KMS-11 (cell line): Measurements from ENCODE around the gene ABHD8.

Source experiments
- H2AFZ ChIP-seq: fragments of 200-600 bp; sonication (generic); 2 replicates; pipeline ENCODE4 v1.6.1; 2016; ENCODE audit warnings: antibody characterized with exemption, mixed run types, low read depth
- H3K27ac ChIP-seq: fragments of 200-600 bp; sonication (generic); 2 replicates; pipeline ENCODE4 v1.6.1; 2016; ENCODE audit warnings: mild to moderate bottlenecking, mixed run types
- H3K27me3 ChIP-seq: fragments of 200-600 bp; sonication (generic); 2 replicates; pipeline ENCODE4 v1.6.1; 2017; ENCODE audit warnings: mild to moderate bottlenecking, low read depth, mixed run types, moderate library complexity; ENCODE audit not compliant: insufficient read depth
- H3K36me3 ChIP-seq: fragments of 200-600 bp; sonication (generic); 2 replicates; pipeline ENCODE4 v1.6.1; 2017; ENCODE audit warnings: mild to moderate bottlenecking, mixed run types; ENCODE audit not compliant: insufficient read depth
- H3K4me1 ChIP-seq: fragments of 200-600 bp; sonication (generic); 2 replicates; pipeline ENCODE4 v1.6.1; 2016; ENCODE audit warnings: mild to moderate bottlenecking, low read depth, mixed run types; ENCODE audit not compliant: poor library complexity, severe bottlenecking
- H3K4me2 ChIP-seq: fragments of 200-600 bp; sonication (generic); 2 replicates; pipeline ENCODE4 v1.7.0; 2016; ENCODE audit warnings: mild to moderate bottlenecking, mixed run types
- H3K4me3 ChIP-seq: fragments of 200-600 bp; sonication (generic); IDR thresholded peaks from 2 replicates; pipeline ENCODE4 v1.6.1; 2017; ENCODE audit warnings: low read depth, low read length, mixed read lengths; ENCODE audit not compliant: insufficient read depth
- H3K79me2 ChIP-seq: fragments of 200-600 bp; sonication (generic); 2 replicates; pipeline ENCODE4 v1.6.1; 2016; ENCODE audit warnings: low read depth, mixed run types; ENCODE audit not compliant: insufficient read depth
- H3K9ac ChIP-seq: fragments of 200-600 bp; sonication (generic); 2 replicates; pipeline ENCODE4 v1.6.1; 2016; ENCODE audit warnings: mild to moderate bottlenecking, mixed run types
- H4K20me1 ChIP-seq: fragments of 200-600 bp; sonication (generic); 2 replicates; pipeline ENCODE4 v1.6.1; 2016; ENCODE audit warnings: mild to moderate bottlenecking, mixed run types; ENCODE audit not compliant: insufficient read depth
- TF ChIP-seq, protein P1 (sequence below): fragments of 200-600 bp; sonication (generic); conservative IDR thresholded peaks from 2 replicates; pipeline ENCODE4 v1.6.1; 2017; ENCODE audit warnings: low read depth, mild to moderate bottlenecking, antibody characterized with exemption, low read length, moderate library complexity, mixed read lengths

Gene ABHD8

GRCh38 chr19:17242431-17243208, 60.6 kb downstream of the ABHD8 start:
- no peaks in the 10 kb centered on the region for H3K27me3 ChIP-seq
- no peak overlapping the region for H3K9ac ChIP-seq
- no peak overlapping the region for H3K4me3 ChIP-seq
- peaks cover 10% of the 10 kb centered on the region for H3K4me1 ChIP-seq
- no peaks in the 10 kb centered on the region for H3K79me2 ChIP-seq
- H4K20me1 ChIP-seq = no peaks in the 10 kb centered on the region
- H3K27ac ChIP-seq = no peak overlapping the region
- no peaks in the 10 kb centered on the region for H3K36me3 ChIP-seq
- H2AFZ ChIP-seq = no peak overlapping the region
- no peak overlapping the region for H3K4me2 ChIP-seq
- TF ChIP-seq, protein P1, sequence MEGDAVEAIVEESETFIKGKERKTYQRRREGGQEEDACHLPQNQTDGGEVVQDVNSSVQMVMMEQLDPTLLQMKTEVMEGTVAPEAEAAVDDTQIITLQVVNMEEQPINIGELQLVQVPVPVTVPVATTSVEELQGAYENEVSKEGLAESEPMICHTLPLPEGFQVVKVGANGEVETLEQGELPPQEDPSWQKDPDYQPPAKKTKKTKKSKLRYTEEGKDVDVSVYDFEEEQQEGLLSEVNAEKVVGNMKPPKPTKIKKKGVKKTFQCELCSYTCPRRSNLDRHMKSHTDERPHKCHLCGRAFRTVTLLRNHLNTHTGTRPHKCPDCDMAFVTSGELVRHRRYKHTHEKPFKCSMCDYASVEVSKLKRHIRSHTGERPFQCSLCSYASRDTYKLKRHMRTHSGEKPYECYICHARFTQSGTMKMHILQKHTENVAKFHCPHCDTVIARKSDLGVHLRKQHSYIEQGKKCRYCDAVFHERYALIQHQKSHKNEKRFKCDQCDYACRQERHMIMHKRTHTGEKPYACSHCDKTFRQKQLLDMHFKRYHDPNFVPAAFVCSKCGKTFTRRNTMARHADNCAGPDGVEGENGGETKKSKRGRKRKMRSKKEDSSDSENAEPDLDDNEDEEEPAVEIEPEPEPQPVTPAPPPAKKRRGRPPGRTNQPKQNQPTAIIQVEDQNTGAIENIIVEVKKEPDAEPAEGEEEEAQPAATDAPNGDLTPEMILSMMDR = no peak
